ENCODE measurements around the gene LRRC34. TPM values are rescaled to one million over a fixed set of nuclear protein-coding genes. Genes with fewer than 3 reads are reported as not detected.

LRRC34 gene
- total RNA-seq, 1 experiment from 2014 or later = not detected

DNA sequence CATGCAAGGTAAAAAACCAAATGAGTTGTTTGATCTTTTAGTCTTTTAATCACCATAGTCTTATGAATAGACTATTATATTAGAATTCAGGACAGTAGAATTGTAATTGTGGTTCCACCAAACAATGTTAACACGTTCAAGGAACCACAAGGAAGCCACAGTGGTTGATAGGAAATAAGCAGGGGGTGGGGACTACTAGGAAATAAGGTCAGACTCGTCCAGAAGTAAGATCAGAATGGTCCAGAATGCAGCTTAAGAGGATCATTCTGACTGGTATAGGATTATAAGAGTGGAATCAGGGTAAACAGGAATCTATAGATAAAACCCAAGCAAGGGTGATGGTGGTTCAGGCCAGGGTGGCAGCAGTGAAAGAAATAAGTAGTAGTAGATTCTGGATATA, 32.0 kb downstream of the LRRC34 start:
- no peak overlapping the region for H3K27ac Mint-ChIP-seq (ENCODE audit: unreplicated experiment)
- H3K4me1 Mint-ChIP-seq (ENCODE audit: low read depth, unreplicated experiment) = peaks cover 5% of the 10 kb centered on the region
- no peaks in the 10 kb centered on the region for H3K27me3 Mint-ChIP-seq (ENCODE audit: unreplicated experiment)
- CTCF ChIA-PET = no interaction called here
- no TSS peak for BruUV-seq (replicated peaks)
- TF ChIP-seq, protein P1, sequence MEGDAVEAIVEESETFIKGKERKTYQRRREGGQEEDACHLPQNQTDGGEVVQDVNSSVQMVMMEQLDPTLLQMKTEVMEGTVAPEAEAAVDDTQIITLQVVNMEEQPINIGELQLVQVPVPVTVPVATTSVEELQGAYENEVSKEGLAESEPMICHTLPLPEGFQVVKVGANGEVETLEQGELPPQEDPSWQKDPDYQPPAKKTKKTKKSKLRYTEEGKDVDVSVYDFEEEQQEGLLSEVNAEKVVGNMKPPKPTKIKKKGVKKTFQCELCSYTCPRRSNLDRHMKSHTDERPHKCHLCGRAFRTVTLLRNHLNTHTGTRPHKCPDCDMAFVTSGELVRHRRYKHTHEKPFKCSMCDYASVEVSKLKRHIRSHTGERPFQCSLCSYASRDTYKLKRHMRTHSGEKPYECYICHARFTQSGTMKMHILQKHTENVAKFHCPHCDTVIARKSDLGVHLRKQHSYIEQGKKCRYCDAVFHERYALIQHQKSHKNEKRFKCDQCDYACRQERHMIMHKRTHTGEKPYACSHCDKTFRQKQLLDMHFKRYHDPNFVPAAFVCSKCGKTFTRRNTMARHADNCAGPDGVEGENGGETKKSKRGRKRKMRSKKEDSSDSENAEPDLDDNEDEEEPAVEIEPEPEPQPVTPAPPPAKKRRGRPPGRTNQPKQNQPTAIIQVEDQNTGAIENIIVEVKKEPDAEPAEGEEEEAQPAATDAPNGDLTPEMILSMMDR (IDR thresholded peaks at IDR 0.05; ENCODE audit: unreplicated experiment) = no peak
- intact Hi-C loops (cut with micrococcal nuclease; ENCODE audit: unreplicated experiment) = no loop called here
- no peaks in the 10 kb centered on the region for H3K9me3 Mint-ChIP-seq (ENCODE audit: low read depth, unreplicated experiment)
- peaks cover 50% of the 10 kb centered on the region for H3K36me3 Mint-ChIP-seq (ENCODE audit: insufficient read depth, unreplicated experiment)
- no peak overlapping the region for H3K4me3 Mint-ChIP-seq (ENCODE audit: low read depth, unreplicated experiment)
- no peak for DNase-seq

- CTCF ChIA-PET = interaction anchor here (0.6 to 0.7 kb wide), 2 partner anchors 172 to 1969 kb away, joined by 3 read pairs; no protein-coding TSS in a partner anchor
- H3K36me3 Mint-ChIP-seq (ENCODE audit: insufficient read depth, unreplicated experiment) = peaks cover 73% of the 10 kb centered on the region
- TF ChIP-seq, protein P1 (IDR thresholded peaks at IDR 0.05; ENCODE audit: unreplicated experiment) = no peak
- peaks cover 17% of the 10 kb centered on the region for H3K4me1 Mint-ChIP-seq (ENCODE audit: low read depth, unreplicated experiment)
- H3K27ac Mint-ChIP-seq (ENCODE audit: unreplicated experiment) = no peak overlapping the region
- H3K9me3 Mint-ChIP-seq (ENCODE audit: low read depth, unreplicated experiment) = no peaks in the 10 kb centered on the region
- DNase-seq = no peak
- no peak overlapping the region for H3K4me3 Mint-ChIP-seq (ENCODE audit: low read depth, unreplicated experiment)
- BruUV-seq (replicated peaks) = no TSS peak
- intact Hi-C loops (cut with micrococcal nuclease; ENCODE audit: unreplicated experiment) = no loop called here
- H3K27me3 Mint-ChIP-seq (ENCODE audit: unreplicated experiment) = no peaks in the 10 kb centered on the region
Measured at GRCh38 chr3:169777822-169778221, 34.9 kb downstream of the LRRC34 start.

DNA sequence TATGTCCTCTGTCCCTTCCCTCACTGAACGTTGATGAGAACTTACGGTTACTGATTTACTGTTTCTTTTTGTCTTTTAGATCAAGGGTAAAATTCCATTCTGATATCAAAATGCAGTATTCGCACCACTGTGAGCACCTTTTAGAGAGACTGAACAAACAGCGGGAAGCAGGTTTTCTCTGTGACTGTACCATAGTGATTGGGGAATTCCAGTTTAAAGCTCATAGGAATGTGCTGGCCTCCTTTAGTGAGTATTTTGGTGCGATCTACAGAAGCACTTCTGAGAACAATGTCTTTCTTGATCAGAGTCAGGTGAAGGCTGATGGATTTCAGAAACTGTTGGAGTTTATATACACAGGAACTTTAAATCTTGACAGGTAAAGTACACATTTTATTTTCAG, 38.5 kb downstream of the LRRC34 start:
- peak overlapping the region; percentile 96 for H3K4me3 Mint-ChIP-seq (ENCODE audit: low read depth, unreplicated experiment)
- CTCF ChIA-PET = interaction anchor here (0.6 to 1.2 kb wide), 2 partner anchors 105 to 1136 kb away, joined by 4 to 10 read pairs; no protein-coding TSS in a partner anchor
- TSS peak; percentile 30 for BruUV-seq (replicated peaks)
- peaks cover 17% of the 10 kb centered on the region for H3K4me1 Mint-ChIP-seq (ENCODE audit: low read depth, unreplicated experiment)
- no peak for DNase-seq
- intact Hi-C loops (cut with micrococcal nuclease; ENCODE audit: unreplicated experiment) = loop anchor here (5.0 kb wide), 2 partner anchors 98 to 273 kb away; no protein-coding TSS in a partner anchor
- H3K27ac Mint-ChIP-seq (ENCODE audit: unreplicated experiment) = peak overlapping the region; percentile 97
- peaks cover 66% of the 10 kb centered on the region for H3K36me3 Mint-ChIP-seq (ENCODE audit: insufficient read depth, unreplicated experiment)
- H3K9me3 Mint-ChIP-seq (ENCODE audit: low read depth, unreplicated experiment) = no peaks in the 10 kb centered on the region
- TF ChIP-seq, protein P1 (IDR thresholded peaks at IDR 0.05; ENCODE audit: unreplicated experiment) = no peak
- H3K27me3 Mint-ChIP-seq (ENCODE audit: unreplicated experiment) = no peaks in the 10 kb centered on the region

DNA sequence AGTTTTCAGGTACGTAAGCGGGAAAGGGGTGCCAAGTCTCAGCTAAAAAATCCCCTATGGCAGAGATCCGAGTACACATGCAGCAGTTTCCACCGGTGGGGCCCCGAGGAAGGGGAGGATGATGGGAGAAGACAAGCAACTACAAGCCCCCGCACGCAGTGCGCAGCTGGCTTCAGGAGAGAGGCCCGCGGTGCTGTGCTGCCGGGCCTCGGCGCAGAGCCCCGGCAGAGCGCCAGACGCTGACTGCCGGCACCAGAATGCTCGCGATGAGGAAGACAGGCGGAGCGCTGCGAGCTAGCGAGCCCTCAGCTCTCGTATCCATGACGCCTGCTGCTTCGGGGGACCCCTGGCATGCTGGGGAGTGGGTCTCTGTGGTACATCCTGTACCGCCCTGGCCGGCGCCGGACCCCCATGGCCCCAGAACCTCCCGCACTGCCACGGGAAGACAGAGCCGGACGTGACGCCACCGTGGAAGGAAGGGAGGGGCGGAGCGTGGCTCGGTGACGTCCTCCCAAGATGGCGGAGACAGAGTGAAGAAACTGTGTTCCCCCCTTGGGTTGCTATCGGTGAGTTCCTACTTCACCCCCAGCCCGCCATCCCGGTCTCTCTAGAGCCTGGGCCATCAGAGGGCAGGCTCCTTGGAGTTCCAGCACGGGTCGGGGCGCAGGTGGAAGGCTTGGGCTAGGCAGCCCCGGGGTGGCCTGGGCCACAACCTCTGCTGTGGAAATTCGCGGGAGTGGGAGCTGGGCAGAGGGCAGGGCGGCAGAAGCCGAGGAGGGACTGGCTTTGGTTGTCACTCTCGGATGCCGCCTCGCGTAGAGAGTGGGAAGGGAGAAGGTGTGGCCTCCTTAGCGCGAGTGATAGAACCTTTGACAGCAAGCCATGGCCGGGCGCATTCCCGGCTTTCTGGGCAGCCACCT, 39.5 kb downstream of the LRRC34 start, which contains the start of gene MYNN:
Gene MYNN (plus strand): TSS at position 500 of the 920 bp plus-strand sequence. CDS start 900 bp downstream, outside the sequence.
- CTCF ChIA-PET = interaction anchor here (0.6 to 1.2 kb wide), 2 partner anchors 104 to 202 kb away, joined by 3 to 4 read pairs; no protein-coding TSS in a partner anchor
- intact Hi-C loops (cut with micrococcal nuclease; ENCODE audit: unreplicated experiment) = loop anchor here (5.0 kb wide), 2 partner anchors 99 to 274 kb away; no protein-coding TSS in a partner anchor
- TSS peak; percentile 98 for BruUV-seq (replicated peaks)

More for the DNA sequence above, 39.5 kb downstream of the LRRC34 start, which contains the start of gene MYNN:
- peaks cover 70% of the 10 kb centered on the region for H3K36me3 Mint-ChIP-seq (ENCODE audit: insufficient read depth, unreplicated experiment)
- no peaks in the 10 kb centered on the region for H3K27me3 Mint-ChIP-seq (ENCODE audit: unreplicated experiment)
- H3K9me3 Mint-ChIP-seq (ENCODE audit: low read depth, unreplicated experiment) = no peaks in the 10 kb centered on the region
- peak; percentile 97 for DNase-seq
- H3K4me3 Mint-ChIP-seq (ENCODE audit: low read depth, unreplicated experiment) = peak within 1 kb of the TSS; percentile 96
- H3K4me1 Mint-ChIP-seq (ENCODE audit: low read depth, unreplicated experiment) = peaks cover 17% of the 10 kb centered on the region
- H3K27ac Mint-ChIP-seq (ENCODE audit: unreplicated experiment) = peak within 1 kb of the TSS; percentile 97
- TF ChIP-seq, protein P1 (IDR thresholded peaks at IDR 0.05; ENCODE audit: unreplicated experiment) = no peak

Measured in Calu3 (cell line).